Prostate gland (tissue), 2 donors: Measurements from ENCODE around the gene ADGRD1. TPM values are rescaled to one million over a fixed set of nuclear protein-coding genes. Genes with fewer than 3 reads are reported as not detected.

ENCODE experiments used
- DNase-seq: peaks from one replicate; pipeline ENCODE4 v3.0.0-alpha.2; 2019; ENCODE audit warnings: low spot score
- H3K27ac ChIP-seq, 2 donors: fragments of 200-600 bp; sonication (generic); 2 replicates each; pipeline ENCODE4 v1.5.1; 2017 to 2019
- H3K27me3 ChIP-seq: fragments of 200-600 bp; sonication (generic); replicated peaks from 2 replicates; pipeline ENCODE4 v1.5.1; 2019; ENCODE audit not compliant: insufficient read depth
- H3K36me3 ChIP-seq, 2 donors: fragments of 200-600 bp; sonication (generic); 1 replicate in 1 of 2; 2 replicates in 1 of 2; pipeline versions ENCODE4 v1.5.1 to v1.8.1; 2017 to 2019
- H3K4me1 ChIP-seq: fragments of 200-600 bp; sonication (generic); replicated peaks from 2 replicates; pipeline ENCODE4 v1.5.1; 2019
- H3K4me3 ChIP-seq, 2 donors: fragments of 200-600 bp; sonication (generic); 2 replicates each; pipeline ENCODE4 v1.5.1; 2017 to 2019
- H3K9me3 ChIP-seq: fragments of 200-600 bp; sonication (generic); 2 replicates; pipeline ENCODE4 v1.5.1; 2017
- POLR2A ChIP-seq: fragments of 450-650 bp; IDR thresholded peaks from one replicate; pipeline ENCODE4 v1.6.1; 2016; ENCODE audit warnings: antibody characterized with exemption, mild to moderate bottlenecking
- POLR2AphosphoS5 ChIP-seq: sonication (generic); formaldehyde crosslinking; IDR thresholded peaks from one replicate; pipeline ENCODE4 v1.6.1; 2017; ENCODE audit warnings: antibody characterized with exemption
- whole genome bisulfite sequencing: methylation state at CpG from one replicate; pipeline ENCODE4 v1.1.5; 2018; 5-methylcytosine and 5-hydroxymethylcytosine counted together
- intact Hi-C: fragments of 100-400 bp; cut with DNase I; formaldehyde crosslinking; loops from one replicate; pipeline ENCODE4 v1.14.2; 2022
- total RNA-seq, 2 donors: library from RNA; depleted of rRNA; stranded (reverse); fragments of >200 nt; gene quantifications; one replicate each; pipeline ENCODE4 v1.1.0, GENCODE V29; 2016
- TF ChIP-seq, protein P1 (sequence below), 4 experiments: fragments of 200-600 bp in 2 of 4; fragments of 450-650 bp in 2 of 4; sonication (generic) in 2 of 4; IDR thresholded peaks; 1 replicate in 3 of 4; 2 replicates in 1 of 4; pipeline ENCODE4 v1.5.1; 2016 to 2019; ENCODE audit warnings: antibody characterized with exemption in 4 of 4, mild to moderate bottlenecking in 2 of 4, moderate library complexity in 2 of 4

The ADGRD1 gene
- total RNA-seq, 2 donors from 2014 or later: 4.3 to 20.9 TPM

DNA sequence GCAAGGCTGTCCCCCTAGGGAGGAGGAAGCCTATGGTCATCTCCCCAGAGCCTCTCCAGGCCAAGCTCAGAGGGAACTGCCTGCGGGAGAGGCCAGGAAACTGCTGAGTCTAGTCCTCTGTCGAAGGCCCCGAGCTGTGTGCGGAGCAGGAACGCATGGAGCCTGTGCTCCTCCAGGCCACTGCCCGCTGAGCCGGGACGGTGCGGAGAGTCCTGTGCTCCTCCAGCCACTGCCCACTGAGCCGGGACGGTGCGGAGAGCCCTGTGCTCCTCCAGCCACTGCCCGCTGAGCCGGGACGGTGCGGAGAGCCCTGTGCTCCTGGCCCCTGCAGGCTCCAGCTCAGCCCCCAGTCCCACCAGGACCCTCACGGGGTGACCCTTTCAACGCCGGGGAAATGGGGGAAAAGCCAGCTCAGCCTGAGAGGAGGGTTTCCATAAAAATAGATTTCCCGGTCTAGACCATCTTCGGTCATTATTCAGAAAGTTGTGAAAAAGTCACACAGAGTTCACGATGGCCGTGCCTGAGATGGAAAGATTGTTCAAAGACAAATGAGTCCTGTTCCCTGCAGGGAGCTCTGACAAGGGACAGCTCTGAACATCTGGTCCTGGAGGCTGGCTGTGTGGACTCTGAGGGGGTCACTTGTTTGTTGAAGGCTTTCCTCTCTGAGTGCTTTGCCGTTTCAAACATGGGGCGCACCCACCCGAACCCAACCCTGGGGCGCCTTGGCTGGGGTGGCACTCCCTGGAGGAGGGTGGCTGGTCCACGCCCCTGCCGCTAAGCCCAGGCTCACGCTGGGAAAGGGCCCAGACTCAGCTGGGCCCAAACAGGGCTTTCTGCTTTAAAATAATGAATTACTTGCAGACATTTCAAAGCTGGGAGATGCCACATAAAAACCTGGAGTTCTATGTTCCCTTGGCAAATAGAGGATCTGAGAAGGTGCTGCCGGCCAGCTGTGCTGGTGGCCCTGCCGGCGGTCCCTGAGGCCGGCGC is 85.5 kb downstream of the ADGRD1 start:
- intact Hi-C loops: no loop called here
- WGBS: 66% methylated on average over 35 of the region's 35 CpGs
- no peaks in the 10 kb centered on the region for H3K36me3 ChIP-seq
- H3K4me1 ChIP-seq: no peaks in the 10 kb centered on the region
- no peaks in the 10 kb centered on the region for H3K27me3 ChIP-seq
- TF ChIP-seq POLR2A (no peak), POLR2AphosphoS5 (no peak)
- TF ChIP-seq, protein P1, sequence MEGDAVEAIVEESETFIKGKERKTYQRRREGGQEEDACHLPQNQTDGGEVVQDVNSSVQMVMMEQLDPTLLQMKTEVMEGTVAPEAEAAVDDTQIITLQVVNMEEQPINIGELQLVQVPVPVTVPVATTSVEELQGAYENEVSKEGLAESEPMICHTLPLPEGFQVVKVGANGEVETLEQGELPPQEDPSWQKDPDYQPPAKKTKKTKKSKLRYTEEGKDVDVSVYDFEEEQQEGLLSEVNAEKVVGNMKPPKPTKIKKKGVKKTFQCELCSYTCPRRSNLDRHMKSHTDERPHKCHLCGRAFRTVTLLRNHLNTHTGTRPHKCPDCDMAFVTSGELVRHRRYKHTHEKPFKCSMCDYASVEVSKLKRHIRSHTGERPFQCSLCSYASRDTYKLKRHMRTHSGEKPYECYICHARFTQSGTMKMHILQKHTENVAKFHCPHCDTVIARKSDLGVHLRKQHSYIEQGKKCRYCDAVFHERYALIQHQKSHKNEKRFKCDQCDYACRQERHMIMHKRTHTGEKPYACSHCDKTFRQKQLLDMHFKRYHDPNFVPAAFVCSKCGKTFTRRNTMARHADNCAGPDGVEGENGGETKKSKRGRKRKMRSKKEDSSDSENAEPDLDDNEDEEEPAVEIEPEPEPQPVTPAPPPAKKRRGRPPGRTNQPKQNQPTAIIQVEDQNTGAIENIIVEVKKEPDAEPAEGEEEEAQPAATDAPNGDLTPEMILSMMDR (IDR thresholded peaks at IDR 0.05): no peak
- no peak for DNase-seq
- no peaks in the 10 kb centered on the region for H3K9me3 ChIP-seq
- no peak overlapping the region for H3K27ac ChIP-seq
- H3K4me3 ChIP-seq: no peak overlapping the region

DNA sequence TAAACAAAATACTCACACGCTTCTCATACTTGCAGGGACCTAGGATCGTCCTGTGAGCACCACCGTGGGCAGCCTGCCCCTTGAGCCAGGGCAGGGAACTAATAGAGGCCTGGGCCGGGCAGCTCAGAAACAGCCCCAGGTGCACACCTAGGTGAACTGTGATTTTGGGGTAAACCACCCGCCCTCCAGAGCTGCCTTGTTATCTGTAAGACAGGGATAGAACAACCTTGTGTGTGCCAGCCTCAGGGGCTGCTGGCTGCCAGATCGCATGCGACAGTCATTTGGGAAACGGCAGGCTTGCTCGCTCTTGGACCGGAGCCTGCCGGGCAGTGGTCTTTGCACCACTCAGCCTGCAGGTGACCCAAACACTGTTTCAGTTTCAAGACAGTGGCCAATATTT is 86.8 kb downstream of the ADGRD1 start:
- WGBS: 78% methylated on average over 11 of the region's 11 CpGs
- no peaks in the 10 kb centered on the region for H3K4me1 ChIP-seq
- intact Hi-C loops: no loop called here
- no peaks in the 10 kb centered on the region for H3K36me3 ChIP-seq
- H3K27me3 ChIP-seq: no peaks in the 10 kb centered on the region
- no peak overlapping the region for H3K4me3 ChIP-seq
- TF ChIP-seq, protein P1 (IDR thresholded peaks at IDR 0.05): no peak
- TF ChIP-seq POLR2AphosphoS5 (no peak), POLR2A (no peak)
- no peaks in the 10 kb centered on the region for H3K9me3 ChIP-seq
- H3K27ac ChIP-seq: no peak overlapping the region
- DNase-seq: no peak

- no peak for TF ChIP-seq POLR2A
- TF ChIP-seq, protein P1 (IDR thresholded peaks at IDR 0.05): no peak
- TF ChIP-seq POLR2AphosphoS5: no peak
- Histone ChIP-seq H3K27me3 (no peaks in the 10 kb centered on the region), H3K27ac (no peak overlapping the region), H3K9me3 (no peaks in the 10 kb centered on the region), H3K36me3 (no peaks in the 10 kb centered on the region), H3K4me3 (no peak overlapping the region), H3K4me1 (no peaks in the 10 kb centered on the region)
- intact Hi-C loops: no loop called here
- DNase-seq: no peak
- 87% methylated on average over 20 of the region's 20 CpGs for WGBS
Measured at GRCh38 chr12:131041216-131041967, 87.7 kb downstream of the ADGRD1 start.

GRCh38 chr12:131041968-131042833 is 88.5 kb downstream of the ADGRD1 start:
- H3K4me3 ChIP-seq: no peak overlapping the region
- H3K27me3 ChIP-seq: no peaks in the 10 kb centered on the region
- H3K36me3 ChIP-seq: no peaks in the 10 kb centered on the region
- H3K27ac ChIP-seq: no peak overlapping the region
- no peaks in the 10 kb centered on the region for H3K4me1 ChIP-seq
- no peak for DNase-seq
- intact Hi-C loops: no loop called here
- H3K9me3 ChIP-seq: no peaks in the 10 kb centered on the region
- TF ChIP-seq POLR2AphosphoS5 (no peak), POLR2A (no peak)
- TF ChIP-seq, protein P1 (IDR thresholded peaks at IDR 0.05): no peak
- WGBS: 84% methylated on average over 29 of the region's 29 CpGs
